ENCODE measurements around the gene TJP3.

- TF ChIP-seq CTCF (IDR thresholded peaks at IDR 0.05) (no peak), POLR2A (IDR thresholded peaks at IDR 0.05) (no peak)
Observed at GRCh38 chr19:3723883-3724282, 15.7 kb downstream of the TJP3 start.
